Suprapubic skin (tissue), 4 donors: ENCODE results near the gene BTNL3. TPM values are rescaled to one million over a fixed set of nuclear protein-coding genes. Genes with fewer than 3 reads are reported as not detected.
"Not testable (repeated sequence)": the region's sequence is repeated elsewhere in the genome, so short reads cannot be mapped to it uniquely, and the experiment has no call there.

Experiments
- DNase-seq, 2 donors: peaks; one replicate each; pipeline ENCODE4 v3.0.0-alpha.2; 2019; ENCODE audit warnings: low spot score in 2 of 2
- H3K27ac ChIP-seq: fragments of 200-600 bp; sonication (generic); one replicate; pipeline ENCODE4 v1.5.1; 2019
- H3K27me3 ChIP-seq: fragments of 200-600 bp; sonication (generic); one replicate; pipeline ENCODE4 v1.5.1; 2019
- H3K36me3 ChIP-seq: fragments of 200-600 bp; sonication (generic); one replicate; pipeline ENCODE4 v1.5.1; 2019
- H3K4me1 ChIP-seq: fragments of 200-600 bp; sonication (generic); one replicate; pipeline ENCODE4 v1.5.1; 2019
- H3K4me3 ChIP-seq: fragments of 200-600 bp; sonication (generic); one replicate; pipeline ENCODE4 v1.5.1; 2019; ENCODE audit warnings: mild to moderate bottlenecking
- H3K9me3 ChIP-seq: fragments of 200-600 bp; sonication (generic); one replicate; pipeline ENCODE4 v1.5.1; 2019
- EP300 ChIP-seq: sonication (generic); formaldehyde crosslinking; IDR thresholded peaks from one replicate; pipeline ENCODE4 v1.6.1; 2017; ENCODE audit warnings: antibody characterized with exemption
- POLR2A ChIP-seq, 2 donors: fragments of 450-650 bp; IDR thresholded peaks; one replicate each; pipeline ENCODE4 v1.6.1; 2017; ENCODE audit warnings: antibody characterized with exemption in 2 of 2, mild to moderate bottlenecking in 2 of 2, moderate library complexity in 2 of 2
- POLR2AphosphoS5 ChIP-seq, 3 donors: sonication (generic); formaldehyde crosslinking; IDR thresholded peaks; one replicate each; pipeline ENCODE4 v1.6.1; 2017; ENCODE audit warnings: antibody characterized with exemption in 3 of 3
- WGBS: methylation state at CpG from one replicate; pipeline ENCODE4 v1.1.5; 2018; 5-methylcytosine and 5-hydroxymethylcytosine counted together
- total RNA-seq, 4 donors: library from RNA; depleted of rRNA; stranded (reverse); fragments of >200 nt; gene quantifications; one replicate each; pipeline ENCODE4 v1.1.0, GENCODE V29; 2016
- TF ChIP-seq, protein P1 (sequence below), 2 donors: fragments of 200-600 bp in 1 of 2; fragments of 450-650 bp in 1 of 2; sonication (generic) in 1 of 2; IDR thresholded peaks; one replicate each; pipeline ENCODE4 v1.5.1; 2016 to 2019; ENCODE audit warnings: antibody characterized with exemption in 2 of 2, mild to moderate bottlenecking in 1 of 2, moderate library complexity in 1 of 2

BTNL3 gene
- total RNA-seq, 4 donors from 2014 or later = not detected

DNA sequence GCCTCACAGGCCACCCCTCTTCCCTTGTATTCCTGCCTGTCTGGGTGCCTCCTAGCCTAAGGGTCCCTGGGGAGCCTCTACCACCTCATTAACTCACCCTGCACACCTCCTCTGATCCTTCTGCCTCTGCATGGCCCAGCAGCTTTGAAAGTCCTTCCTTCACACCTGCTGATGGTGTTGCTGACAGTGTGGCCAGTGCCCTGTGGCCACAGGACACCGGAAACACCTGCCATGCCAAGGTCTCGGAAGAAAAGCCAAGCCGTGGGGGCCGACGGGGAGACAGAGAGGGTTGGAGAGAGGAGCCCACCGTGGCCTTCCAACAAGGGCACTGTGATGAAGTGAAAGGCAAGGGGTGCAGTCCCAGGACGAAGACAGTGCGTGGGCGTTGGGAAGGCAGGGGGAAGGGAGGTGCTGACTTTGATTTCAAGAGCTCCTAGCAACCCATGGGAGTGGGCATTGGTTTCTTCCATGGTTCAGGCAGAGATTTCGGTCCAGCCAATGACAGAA is 55.5 kb downstream of the BTNL3 start:
- TF ChIP-seq POLR2A (IDR thresholded peaks at IDR 0.05) = no peak
- TF ChIP-seq, protein P1, sequence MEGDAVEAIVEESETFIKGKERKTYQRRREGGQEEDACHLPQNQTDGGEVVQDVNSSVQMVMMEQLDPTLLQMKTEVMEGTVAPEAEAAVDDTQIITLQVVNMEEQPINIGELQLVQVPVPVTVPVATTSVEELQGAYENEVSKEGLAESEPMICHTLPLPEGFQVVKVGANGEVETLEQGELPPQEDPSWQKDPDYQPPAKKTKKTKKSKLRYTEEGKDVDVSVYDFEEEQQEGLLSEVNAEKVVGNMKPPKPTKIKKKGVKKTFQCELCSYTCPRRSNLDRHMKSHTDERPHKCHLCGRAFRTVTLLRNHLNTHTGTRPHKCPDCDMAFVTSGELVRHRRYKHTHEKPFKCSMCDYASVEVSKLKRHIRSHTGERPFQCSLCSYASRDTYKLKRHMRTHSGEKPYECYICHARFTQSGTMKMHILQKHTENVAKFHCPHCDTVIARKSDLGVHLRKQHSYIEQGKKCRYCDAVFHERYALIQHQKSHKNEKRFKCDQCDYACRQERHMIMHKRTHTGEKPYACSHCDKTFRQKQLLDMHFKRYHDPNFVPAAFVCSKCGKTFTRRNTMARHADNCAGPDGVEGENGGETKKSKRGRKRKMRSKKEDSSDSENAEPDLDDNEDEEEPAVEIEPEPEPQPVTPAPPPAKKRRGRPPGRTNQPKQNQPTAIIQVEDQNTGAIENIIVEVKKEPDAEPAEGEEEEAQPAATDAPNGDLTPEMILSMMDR (IDR thresholded peaks at IDR 0.05) = no peak
- TF ChIP-seq EP300 = no peak
- TF ChIP-seq POLR2AphosphoS5 (IDR thresholded peaks at IDR 0.05) = no peak
- Histone ChIP-seq H3K4me1 (no peaks in the 10 kb centered on the region), H3K27ac (peak overlapping the region; percentile 8), H3K27me3 (peaks cover 74% of the 10 kb centered on the region), H3K4me3 (no peak overlapping the region), H3K36me3 (no peaks in the 10 kb centered on the region), H3K9me3 (peaks cover 3% of the 10 kb centered on the region)
- 82% methylated on average over 10 of the region's 10 CpGs for WGBS
- peak in 1 of 2 donors; percentile 37 for DNase-seq

DNA sequence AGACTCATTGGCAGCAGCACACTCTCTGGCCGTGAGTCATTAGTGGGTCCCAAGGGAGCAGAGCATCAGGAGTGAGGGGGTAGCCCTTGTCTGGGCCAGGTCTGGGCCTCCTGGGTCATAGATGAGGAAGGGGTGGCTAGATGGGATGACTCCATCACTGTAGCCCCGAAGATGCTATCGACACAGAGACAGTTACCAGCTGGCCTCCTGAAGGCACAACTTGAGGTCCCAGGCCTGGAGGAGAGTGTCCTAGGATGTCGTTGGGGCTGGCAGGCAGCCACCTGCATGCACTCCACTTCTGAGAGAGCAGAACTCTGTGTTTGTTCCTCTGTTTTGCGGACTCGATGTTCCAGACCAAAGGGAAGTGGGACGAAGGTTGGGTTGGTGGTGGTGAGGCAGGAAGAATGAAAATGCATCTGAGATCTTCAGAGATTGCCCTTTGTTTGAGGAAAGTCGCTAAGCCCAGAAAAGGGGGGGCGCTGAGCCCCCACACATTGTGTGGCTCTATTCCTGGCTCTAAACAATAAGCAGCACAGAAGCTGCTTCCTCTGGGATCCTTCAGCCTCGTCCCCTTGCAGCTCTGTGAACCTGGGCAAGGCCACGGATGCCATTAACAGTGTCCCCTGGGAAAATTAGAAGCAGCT is 56.1 kb downstream of the BTNL3 start:
- Histone ChIP-seq H3K27ac (peak overlapping the region; percentile 8), H3K9me3 (peaks cover 3% of the 10 kb centered on the region), H3K4me1 (no peaks in the 10 kb centered on the region), H3K36me3 (no peaks in the 10 kb centered on the region), H3K4me3 (no peak overlapping the region), H3K27me3 (peaks cover 74% of the 10 kb centered on the region)
- DNase-seq = peak in 1 of 2 donors; percentile 46
- WGBS = 64% methylated on average over 11 of the region's 11 CpGs
- TF ChIP-seq EP300 (no peak), POLR2AphosphoS5 (IDR thresholded peaks at IDR 0.05) (no peak), POLR2A (IDR thresholded peaks at IDR 0.05) (no peak)

DNA sequence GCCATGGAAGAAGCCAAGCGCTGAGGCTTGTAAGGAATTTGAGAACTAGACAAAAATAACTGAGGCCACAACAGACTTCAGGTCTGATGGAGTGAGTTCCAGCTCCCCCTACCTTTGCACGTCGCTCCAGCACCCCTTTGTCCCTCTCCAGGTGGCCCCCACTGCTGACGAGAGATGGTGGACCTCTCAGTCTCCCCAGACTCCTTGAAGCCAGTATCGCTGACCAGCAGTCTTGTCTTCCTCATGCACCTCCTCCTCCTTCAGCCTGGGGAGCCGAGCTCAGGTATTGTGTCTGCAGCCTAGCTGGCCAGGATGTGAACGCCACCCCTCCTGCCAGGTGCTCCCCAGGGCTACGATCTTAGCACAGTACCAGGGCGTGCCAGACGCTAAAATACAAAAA is 56.7 kb downstream of the BTNL3 start:
- Histone ChIP-seq H3K27me3 (peaks cover 73% of the 10 kb centered on the region), H3K4me3 (no peak overlapping the region), H3K36me3 (no peaks in the 10 kb centered on the region), H3K4me1 (no peaks in the 10 kb centered on the region), H3K9me3 (peaks cover 3% of the 10 kb centered on the region), H3K27ac (peak overlapping the region; percentile 18)
- WGBS = 28% methylated on average over 5 of the region's 10 CpGs
- DNase-seq = peak in 1 of 2 donors; percentile 48
- TF ChIP-seq POLR2A (IDR thresholded peaks at IDR 0.05) (no peak), POLR2AphosphoS5 (IDR thresholded peaks at IDR 0.05) (no peak), EP300 (no peak)
- TF ChIP-seq, protein P1 (IDR thresholded peaks at IDR 0.05) = no peak

DNA sequence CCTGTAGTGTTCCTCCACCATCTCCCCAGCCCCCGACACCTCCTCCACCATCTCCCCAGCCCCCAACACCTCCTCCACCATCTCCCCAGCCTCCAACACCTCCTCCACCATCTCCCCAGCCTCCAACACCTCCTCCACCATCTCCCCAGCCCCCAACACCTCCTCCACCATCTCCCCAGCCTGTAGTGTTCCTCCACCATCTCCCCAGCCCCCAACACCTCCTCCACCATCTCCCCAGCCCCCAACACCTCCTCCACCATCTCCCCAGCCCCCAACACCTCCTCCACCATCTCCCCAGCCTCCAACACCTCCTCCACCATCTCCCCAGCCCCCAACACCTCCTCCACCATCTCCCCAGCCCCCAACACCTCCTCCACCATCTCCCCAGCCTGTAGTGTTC is 57.2 kb downstream of the BTNL3 start:
- H3K4me1 ChIP-seq, H3K36me3 ChIP-seq, H3K9me3 ChIP-seq, H3K27ac ChIP-seq, H3K4me3 ChIP-seq: not testable (repeated sequence)
- H3K27me3 ChIP-seq = peaks cover 73% of the 10 kb centered on the region
- WGBS = 43% methylated on average over 1 of the region's 1 CpG
- DNase-seq = peak in 1 of 2 donors; percentile 59

DNA sequence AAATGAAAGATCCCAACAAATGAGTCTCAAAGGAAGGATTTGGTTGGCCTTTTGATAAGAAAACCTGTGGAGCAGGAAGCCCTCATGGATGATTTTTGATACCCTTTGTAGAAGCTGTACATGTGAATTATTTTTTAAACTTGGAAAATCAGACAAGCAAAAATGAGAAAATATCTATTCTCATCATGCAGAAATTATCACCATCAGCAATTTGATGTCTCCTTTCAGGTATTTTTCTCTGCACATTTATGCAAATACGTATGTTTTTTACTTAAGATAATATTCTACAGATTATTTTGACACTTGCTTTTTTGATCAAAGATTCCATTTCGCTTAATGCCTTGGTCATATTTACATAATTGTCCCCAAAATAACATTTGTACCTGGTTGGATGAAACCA is 58.6 kb downstream of the BTNL3 start:
- H3K4me1 ChIP-seq = peaks cover 6% of the 10 kb centered on the region
- no peak for TF ChIP-seq EP300
- 86% methylated on average over 2 of the region's 2 CpGs for WGBS
- no peak overlapping the region for H3K27ac ChIP-seq
- peaks cover 3% of the 10 kb centered on the region for H3K9me3 ChIP-seq
- no peaks in the 10 kb centered on the region for H3K36me3 ChIP-seq
- no peak overlapping the region for H3K4me3 ChIP-seq
- no peak for DNase-seq
- H3K27me3 ChIP-seq = peaks cover 73% of the 10 kb centered on the region

DNA sequence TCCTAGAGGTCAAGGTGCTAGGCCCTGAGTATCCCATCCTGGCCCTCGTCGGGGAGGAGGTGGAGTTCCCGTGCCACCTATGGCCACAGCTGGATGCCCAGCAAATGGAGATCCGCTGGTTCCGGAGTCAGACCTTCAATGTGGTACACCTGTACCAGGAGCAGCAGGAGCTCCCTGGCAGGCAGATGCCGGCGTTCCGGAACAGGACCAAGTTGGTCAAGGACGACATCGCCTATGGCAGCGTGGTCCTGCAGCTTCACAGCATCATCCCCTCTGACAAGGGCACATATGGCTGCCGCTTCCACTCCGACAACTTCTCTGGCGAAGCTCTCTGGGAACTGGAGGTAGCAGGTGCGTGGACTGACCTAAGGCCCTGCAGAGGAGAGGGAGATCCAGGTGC is 59.3 kb downstream of the BTNL3 start:
- Histone ChIP-seq H3K9me3 (peaks cover 3% of the 10 kb centered on the region), H3K27ac (no peak overlapping the region), H3K36me3 (no peaks in the 10 kb centered on the region), H3K4me3 (no peak overlapping the region), H3K27me3 (peaks cover 76% of the 10 kb centered on the region), H3K4me1 (peaks cover 11% of the 10 kb centered on the region)
- DNase-seq = peak; percentile 48 to 54
- 92% methylated on average over 15 of the region's 15 CpGs for WGBS
- TF ChIP-seq EP300 (no peak), POLR2A (IDR thresholded peaks at IDR 0.05) (no peak), POLR2AphosphoS5 (IDR thresholded peaks at IDR 0.05) (no peak)
- TF ChIP-seq, protein P1 (IDR thresholded peaks at IDR 0.05) = no peak

DNA sequence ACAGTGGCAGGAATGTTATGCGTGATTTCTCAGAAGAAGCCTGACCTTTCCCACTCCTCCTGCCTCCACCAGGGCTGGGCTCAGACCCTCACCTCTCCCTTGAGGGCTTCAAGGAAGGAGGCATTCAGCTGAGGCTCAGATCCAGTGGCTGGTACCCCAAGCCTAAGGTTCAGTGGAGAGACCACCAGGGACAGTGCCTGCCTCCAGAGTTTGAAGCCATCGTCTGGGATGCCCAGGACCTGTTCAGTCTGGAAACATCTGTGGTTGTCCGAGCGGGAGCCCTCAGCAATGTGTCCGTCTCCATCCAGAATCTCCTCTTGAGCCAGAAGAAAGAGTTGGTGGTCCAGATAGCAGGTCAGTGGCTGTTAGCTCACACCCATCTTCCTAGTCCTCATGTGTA is 61.4 kb downstream of the BTNL3 start:
- no peaks in the 10 kb centered on the region for H3K36me3 ChIP-seq
- no peak for DNase-seq
- peaks cover 25% of the 10 kb centered on the region for H3K4me1 ChIP-seq
- TF ChIP-seq POLR2AphosphoS5 (IDR thresholded peaks at IDR 0.05) = no peak
- no peak for TF ChIP-seq POLR2A (IDR thresholded peaks at IDR 0.05)
- no peak for TF ChIP-seq EP300
- TF ChIP-seq, protein P1 (IDR thresholded peaks at IDR 0.05) = no peak
- whole genome bisulfite sequencing = 85% methylated on average over 5 of the region's 5 CpGs
- no peak overlapping the region for H3K27ac ChIP-seq
- H3K4me3 ChIP-seq = no peak overlapping the region
- peaks cover 86% of the 10 kb centered on the region for H3K27me3 ChIP-seq
- peaks cover 3% of the 10 kb centered on the region for H3K9me3 ChIP-seq
